HG02763 (cell line): ENCODE data around the gene USH2A.

ENCODE experiments used
- ATAC-seq: cut with Tn5 transposase; IDR thresholded peaks from one replicate; pipeline ENCODE4 v1.9.1; 2021; ENCODE audit warnings: mild to moderate bottlenecking, moderate library complexity; ENCODE audit not compliant: unreplicated experiment

The USH2A gene

DNA sequence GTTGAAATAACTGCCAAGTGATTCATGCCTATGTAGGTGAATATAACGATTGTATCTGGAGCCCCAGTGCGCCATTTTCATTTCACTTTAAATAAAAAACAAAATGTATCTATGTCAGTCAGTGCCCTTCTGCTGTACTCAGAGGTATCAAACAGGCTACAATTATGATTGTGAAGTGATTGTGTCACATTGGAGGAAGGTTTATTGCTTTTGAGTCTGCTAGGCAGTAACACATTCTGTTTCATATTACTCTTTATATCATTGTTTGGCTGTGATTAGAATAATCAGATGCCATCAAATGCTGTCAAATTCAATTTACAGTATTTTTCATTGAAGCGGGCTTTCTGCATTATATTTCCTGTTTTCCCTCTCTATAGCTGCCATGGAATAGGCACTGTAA is 684.2 kb downstream of the USH2A start:
- no peak for ATAC-seq

- no peak for ATAC-seq
Measured at GRCh38 chr1:215731699-215732098, 691.5 kb downstream of the USH2A start.

GRCh38 chr1:215730600-215730999 is 692.6 kb downstream of the USH2A start:
- no peak for ATAC-seq

- ATAC-seq = no peak
Measured at GRCh38 chr1:215728169-215728568, 695.1 kb downstream of the USH2A start.

- ATAC-seq = no peak
Measured at GRCh38 chr1:215720126-215720525, 703.1 kb downstream of the USH2A start.

- no peak for ATAC-seq
Measured at GRCh38 chr1:215719552-215719951, 703.7 kb downstream of the USH2A start.

GRCh38 chr1:215718575-215719287 is 704.5 kb downstream of the USH2A start:
- ATAC-seq = no peak

- no peak for ATAC-seq
Measured at GRCh38 chr1:215717677-215718426, 705.4 kb downstream of the USH2A start.

DNA sequence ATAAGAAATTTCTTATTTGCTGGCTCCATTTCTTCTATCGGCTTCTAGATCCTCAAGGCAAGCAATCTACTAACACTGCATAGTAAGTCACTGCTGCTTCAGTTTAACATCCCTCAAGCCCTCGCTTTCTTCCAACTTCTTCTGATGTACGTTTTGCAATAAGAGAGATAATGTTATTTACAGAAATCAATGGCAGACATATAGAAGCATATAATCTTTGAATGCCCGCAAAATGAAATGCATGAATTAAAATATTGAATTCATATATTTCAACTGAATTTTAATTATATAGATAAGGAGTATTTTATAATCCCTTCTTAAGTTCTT is 712.4 kb downstream of the USH2A start:
- ATAC-seq = no peak

DNA sequence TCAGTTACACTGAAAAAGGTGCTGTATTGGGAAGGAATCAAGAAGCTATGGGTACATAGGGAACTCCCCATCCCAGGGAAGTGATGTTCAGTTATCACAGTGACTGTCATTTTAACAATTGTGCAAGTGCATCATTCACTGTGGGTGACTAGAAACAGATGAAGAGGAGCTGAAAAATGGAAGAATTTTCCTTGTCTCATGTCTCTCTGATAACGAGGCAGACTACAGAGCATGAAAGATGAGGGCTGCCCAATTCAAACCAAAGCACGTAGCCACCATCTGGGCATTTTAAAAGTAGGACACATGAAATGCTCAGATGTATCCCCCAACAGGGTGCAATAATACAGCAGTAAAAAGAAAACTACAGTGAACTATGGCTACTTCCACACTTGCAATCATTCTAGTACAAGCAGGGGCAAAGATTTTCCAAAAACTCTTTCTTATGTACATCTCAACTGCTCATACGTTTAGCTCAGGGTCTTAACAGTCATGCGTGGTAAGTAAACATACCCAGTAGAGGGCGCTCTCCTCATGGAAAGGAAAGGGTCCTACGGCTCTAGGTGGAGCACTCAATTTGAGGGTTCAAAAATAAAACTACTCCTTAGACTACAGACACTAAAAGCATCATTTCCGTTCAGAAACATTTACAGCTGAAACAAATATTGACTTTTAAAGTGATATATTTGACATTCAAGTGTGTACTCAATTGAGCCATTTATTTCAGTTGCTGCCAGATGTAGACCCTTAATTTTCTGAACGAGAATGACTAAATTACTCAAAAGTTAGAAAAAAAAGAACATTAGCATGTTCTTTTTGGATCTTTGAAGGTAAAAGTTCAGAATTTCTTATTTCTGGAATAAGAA is 713.0 kb downstream of the USH2A start:
- ATAC-seq = no peak

GRCh38 chr1:215704089-215704860 is 719.0 kb downstream of the USH2A start:
- ATAC-seq = no peak

- ATAC-seq = no peak
Measured at GRCh38 chr1:215682232-215682631, 741.0 kb downstream of the USH2A start.

DNA sequence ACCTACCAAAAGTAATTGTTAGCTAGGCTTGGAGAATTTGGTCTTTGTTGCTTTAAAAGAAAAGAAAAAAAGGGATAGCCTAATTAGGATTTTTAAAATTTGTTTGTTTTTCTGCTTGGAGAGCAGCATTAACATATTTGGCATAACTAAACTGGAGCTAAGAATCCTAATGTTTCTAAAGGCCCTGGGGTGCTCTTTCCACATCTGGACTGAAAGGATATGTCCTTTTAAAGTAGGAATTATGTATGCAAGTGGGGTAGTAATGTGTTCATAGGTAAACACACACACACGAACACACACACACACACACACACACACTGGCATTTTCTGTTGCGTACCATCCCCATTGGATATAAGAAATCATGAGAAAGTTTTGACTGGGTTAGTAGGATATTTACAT is 742.2 kb downstream of the USH2A start:
- no peak for ATAC-seq

GRCh38 chr1:215679231-215679630 is 744.0 kb downstream of the USH2A start:
- no peak for ATAC-seq

DNA sequence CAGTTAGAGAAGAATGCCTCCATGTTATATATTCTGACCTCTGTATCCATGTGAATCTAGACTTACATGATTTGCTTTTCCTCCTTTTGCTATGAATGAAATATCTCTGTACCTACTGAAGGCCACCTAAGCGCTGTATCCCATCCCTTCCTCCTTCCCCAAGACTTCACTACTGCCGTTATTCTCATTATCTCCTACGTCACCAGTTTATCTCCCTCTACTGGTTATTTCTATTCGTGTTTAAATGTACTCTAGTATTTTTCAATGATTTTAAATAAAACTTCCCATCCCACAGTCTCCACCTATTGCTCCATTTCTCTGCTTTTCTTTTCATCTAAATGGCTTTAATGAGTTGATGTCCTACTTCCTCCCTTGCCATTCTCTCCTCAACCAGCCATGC is 746.1 kb downstream of the USH2A start:
- no peak for ATAC-seq

GRCh38 chr1:215673943-215674342 is 749.3 kb downstream of the USH2A start:
- no peak for ATAC-seq

- no peak for ATAC-seq
Measured at GRCh38 chr1:215672482-215672881, 750.8 kb downstream of the USH2A start.

- no peak for ATAC-seq
Measured at GRCh38 chr1:215669806-215670491, 753.3 kb downstream of the USH2A start.

DNA sequence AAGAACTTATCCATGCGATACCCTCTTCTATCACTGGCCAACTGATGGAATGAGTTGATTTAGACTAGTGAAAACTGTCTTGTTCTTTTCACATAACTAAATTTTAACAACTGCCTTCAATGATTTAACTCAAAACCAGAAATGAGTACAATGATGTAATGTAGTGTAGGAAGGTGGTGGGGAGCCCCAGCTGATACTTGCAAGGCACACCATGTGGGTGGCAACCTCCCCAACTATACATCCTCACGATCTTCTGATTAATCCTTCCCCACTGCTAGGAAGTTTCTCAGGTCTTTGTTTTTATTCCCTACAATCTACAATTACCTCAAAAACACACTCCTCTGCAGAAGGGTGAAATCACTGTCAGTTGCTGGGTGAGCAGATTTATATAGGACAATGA is 755.5 kb downstream of the USH2A start:
- no peak for ATAC-seq

GRCh38 chr1:215665215-215665614 is 758.0 kb downstream of the USH2A start:
- ATAC-seq = no peak
